HG02970 (cell line): ENCODE data around the gene PPP1R9B.

Experiments used
- ATAC-seq: cut with Tn5 transposase; IDR thresholded peaks from one replicate; pipeline ENCODE4 v1.9.1; 2021; ENCODE audit warnings: mild to moderate bottlenecking, moderate library complexity, moderate number of reproducible peaks; ENCODE audit not compliant: unreplicated experiment, low FRiP score

Gene PPP1R9B

GRCh38 chr17:50161023-50161910 lies 10.8 kb upstream of the PPP1R9B start:
- peak; percentile 79 for ATAC-seq

- ATAC-seq = no peak
These were observed 7.4 kb upstream of the PPP1R9B start for GRCh38 chr17:50157891-50158290.

- no peak for ATAC-seq
These were observed 4.8 kb upstream of the PPP1R9B start for GRCh38 chr17:50155115-50155819.

- ATAC-seq = no peak
These were observed 4.1 kb upstream of the PPP1R9B start for GRCh38 chr17:50154604-50155003.

GRCh38 chr17:50153650-50154575 lies 3.4 kb upstream of the PPP1R9B start:
- ATAC-seq = no peak

- no peak for ATAC-seq
These were observed 2.3 kb upstream of the PPP1R9B start for GRCh38 chr17:50152736-50153135.

GRCh38 chr17:50151937-50152547 lies 1.6 kb upstream of the PPP1R9B start:
- no peak for ATAC-seq

GRCh38 chr17:50151041-50151936 lies 812 bp upstream of the PPP1R9B start:
- peak; percentile 35 for ATAC-seq

- ATAC-seq = no peak
These were observed 792 bp downstream of the PPP1R9B start for GRCh38 chr17:50149417-50150353.

- no peak for ATAC-seq
These were observed 1.4 kb downstream of the PPP1R9B start for GRCh38 chr17:50149091-50149416.

- ATAC-seq = peak; percentile 25
These were observed 2.0 kb downstream of the PPP1R9B start for GRCh38 chr17:50148226-50149090.

- no peak for ATAC-seq
These were observed 2.6 kb downstream of the PPP1R9B start for GRCh38 chr17:50147841-50148225.

- no peak for ATAC-seq
These were observed 3.4 kb downstream of the PPP1R9B start for GRCh38 chr17:50146927-50147665.

GRCh38 chr17:50146230-50146926 lies 4.1 kb downstream of the PPP1R9B start:
- no peak for ATAC-seq

GRCh38 chr17:50145532-50146229 lies 4.8 kb downstream of the PPP1R9B start:
- no peak for ATAC-seq
